A549 (cell line): ENCODE data around the gene KIF5C.

ENCODE experiments used
- ELK1 ChIP-seq: fragments of 150-350 bp; IDR thresholded peaks from 2 replicates; pipeline ENCODE4 v1.6.1; 2014; ENCODE audit warnings: low read depth, mild to moderate bottlenecking, low read length
- POLR2AphosphoS2 ChIP-seq: conservative IDR thresholded peaks from 2 replicates; pipeline ENCODE4 v1.6.1; 2012; ENCODE audit warnings: low read length, improper control_type of control experiment, inconsistent platforms
- ZSCAN20 ChIP-seq: fragments of 250-450 bp; sonication (Bioruptor Pico); IDR thresholded peaks from 2 replicates; pipeline ENCODE4 v1.8.0; 2022; ENCODE audit warnings: mild to moderate bottlenecking, moderate library complexity
- TF ChIP-seq, protein P1 (sequence below): fragments of >200 bp; sonication (Bioruptor Twin); formaldehyde crosslinking; IDR thresholded peaks from 3 replicates; pipeline ENCODE4 v1.5.1; 2016
- TF ChIP-seq, protein P2 (sequence below): fragments of 250-450 bp; sonication (Bioruptor Pico); IDR thresholded peaks from 2 replicates; pipeline ENCODE4 v1.5.0; 2021; ENCODE audit warnings: mild to moderate bottlenecking, moderate library complexity, borderline replicate concordance
- TF ChIP-seq, protein P3 (sequence below): fragments of 200-600 bp; sonication (generic); IDR thresholded peaks from 2 replicates; pipeline ENCODE4 v1.6.1; 2016; ENCODE audit warnings: antibody characterized with exemption, mild to moderate bottlenecking, moderate library complexity

DNA sequence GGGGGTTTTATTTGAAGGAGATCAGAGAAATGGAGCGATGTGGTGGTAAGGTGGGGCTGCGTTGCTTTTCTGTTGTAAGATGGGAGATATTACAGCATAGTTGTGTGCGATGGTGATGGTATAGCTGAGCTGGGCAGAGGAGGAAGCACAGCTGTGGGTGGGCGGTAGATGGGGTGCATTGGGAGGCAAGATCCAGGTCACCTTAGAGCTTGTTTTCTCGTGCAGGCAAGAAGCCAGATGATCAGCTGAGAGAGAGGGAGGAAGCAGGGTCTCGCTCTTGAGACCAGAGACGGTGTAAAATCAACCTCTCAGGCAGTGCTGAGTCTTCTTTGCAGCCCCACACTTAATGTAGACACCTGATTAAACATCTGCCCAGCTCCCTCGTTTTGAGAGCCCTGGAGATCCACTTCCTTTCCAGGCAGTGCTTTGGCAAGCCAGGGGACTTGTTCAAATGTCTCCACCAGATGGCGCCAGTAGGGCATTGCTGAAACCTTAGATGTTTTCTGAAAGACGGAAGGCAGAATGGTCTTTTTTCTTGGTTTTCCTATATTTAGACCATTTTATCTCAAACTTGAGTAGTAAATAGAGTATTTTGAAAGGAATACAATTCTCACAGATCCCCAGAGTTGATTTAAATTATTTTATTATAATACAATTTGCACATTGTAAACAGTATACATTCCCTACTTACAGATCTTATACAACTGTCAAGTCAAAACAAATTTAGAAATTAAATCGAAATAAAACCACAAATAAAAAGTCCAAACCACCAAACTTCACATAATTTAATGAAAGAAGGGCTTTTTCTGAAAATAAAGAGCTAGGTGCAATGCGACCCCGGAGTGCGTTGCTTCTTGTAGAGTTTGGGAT, 142.3 kb downstream of the KIF5C start:
- TF ChIP-seq, protein P1, sequence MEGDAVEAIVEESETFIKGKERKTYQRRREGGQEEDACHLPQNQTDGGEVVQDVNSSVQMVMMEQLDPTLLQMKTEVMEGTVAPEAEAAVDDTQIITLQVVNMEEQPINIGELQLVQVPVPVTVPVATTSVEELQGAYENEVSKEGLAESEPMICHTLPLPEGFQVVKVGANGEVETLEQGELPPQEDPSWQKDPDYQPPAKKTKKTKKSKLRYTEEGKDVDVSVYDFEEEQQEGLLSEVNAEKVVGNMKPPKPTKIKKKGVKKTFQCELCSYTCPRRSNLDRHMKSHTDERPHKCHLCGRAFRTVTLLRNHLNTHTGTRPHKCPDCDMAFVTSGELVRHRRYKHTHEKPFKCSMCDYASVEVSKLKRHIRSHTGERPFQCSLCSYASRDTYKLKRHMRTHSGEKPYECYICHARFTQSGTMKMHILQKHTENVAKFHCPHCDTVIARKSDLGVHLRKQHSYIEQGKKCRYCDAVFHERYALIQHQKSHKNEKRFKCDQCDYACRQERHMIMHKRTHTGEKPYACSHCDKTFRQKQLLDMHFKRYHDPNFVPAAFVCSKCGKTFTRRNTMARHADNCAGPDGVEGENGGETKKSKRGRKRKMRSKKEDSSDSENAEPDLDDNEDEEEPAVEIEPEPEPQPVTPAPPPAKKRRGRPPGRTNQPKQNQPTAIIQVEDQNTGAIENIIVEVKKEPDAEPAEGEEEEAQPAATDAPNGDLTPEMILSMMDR = peak; percentile 89
- no peak for TF ChIP-seq ZSCAN20 (CRISPR knock-in tag)
- TF ChIP-seq, protein P2, sequence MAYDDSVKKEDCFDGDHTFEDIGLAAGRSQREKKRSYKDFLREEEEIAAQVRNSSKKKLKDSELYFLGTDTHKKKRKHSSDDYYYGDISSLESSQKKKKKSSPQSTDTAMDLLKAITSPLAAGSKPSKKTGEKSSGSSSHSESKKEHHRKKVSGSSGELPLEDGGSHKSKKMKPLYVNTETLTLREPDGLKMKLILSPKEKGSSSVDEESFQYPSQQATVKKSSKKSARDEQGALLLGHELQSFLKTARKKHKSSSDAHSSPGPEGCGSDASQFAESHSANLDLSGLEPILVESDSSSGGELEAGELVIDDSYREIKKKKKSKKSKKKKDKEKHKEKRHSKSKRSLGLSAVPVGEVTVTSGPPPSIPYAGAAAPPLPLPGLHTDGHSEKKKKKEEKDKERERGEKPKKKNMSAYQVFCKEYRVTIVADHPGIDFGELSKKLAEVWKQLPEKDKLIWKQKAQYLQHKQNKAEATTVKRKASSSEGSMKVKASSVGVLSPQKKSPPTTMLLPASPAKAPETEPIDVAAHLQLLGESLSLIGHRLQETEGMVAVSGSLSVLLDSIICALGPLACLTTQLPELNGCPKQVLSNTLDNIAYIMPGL (CRISPR knock-in tag) = no peak
- TF ChIP-seq ELK1 = no peak
- TF ChIP-seq, protein P3, sequence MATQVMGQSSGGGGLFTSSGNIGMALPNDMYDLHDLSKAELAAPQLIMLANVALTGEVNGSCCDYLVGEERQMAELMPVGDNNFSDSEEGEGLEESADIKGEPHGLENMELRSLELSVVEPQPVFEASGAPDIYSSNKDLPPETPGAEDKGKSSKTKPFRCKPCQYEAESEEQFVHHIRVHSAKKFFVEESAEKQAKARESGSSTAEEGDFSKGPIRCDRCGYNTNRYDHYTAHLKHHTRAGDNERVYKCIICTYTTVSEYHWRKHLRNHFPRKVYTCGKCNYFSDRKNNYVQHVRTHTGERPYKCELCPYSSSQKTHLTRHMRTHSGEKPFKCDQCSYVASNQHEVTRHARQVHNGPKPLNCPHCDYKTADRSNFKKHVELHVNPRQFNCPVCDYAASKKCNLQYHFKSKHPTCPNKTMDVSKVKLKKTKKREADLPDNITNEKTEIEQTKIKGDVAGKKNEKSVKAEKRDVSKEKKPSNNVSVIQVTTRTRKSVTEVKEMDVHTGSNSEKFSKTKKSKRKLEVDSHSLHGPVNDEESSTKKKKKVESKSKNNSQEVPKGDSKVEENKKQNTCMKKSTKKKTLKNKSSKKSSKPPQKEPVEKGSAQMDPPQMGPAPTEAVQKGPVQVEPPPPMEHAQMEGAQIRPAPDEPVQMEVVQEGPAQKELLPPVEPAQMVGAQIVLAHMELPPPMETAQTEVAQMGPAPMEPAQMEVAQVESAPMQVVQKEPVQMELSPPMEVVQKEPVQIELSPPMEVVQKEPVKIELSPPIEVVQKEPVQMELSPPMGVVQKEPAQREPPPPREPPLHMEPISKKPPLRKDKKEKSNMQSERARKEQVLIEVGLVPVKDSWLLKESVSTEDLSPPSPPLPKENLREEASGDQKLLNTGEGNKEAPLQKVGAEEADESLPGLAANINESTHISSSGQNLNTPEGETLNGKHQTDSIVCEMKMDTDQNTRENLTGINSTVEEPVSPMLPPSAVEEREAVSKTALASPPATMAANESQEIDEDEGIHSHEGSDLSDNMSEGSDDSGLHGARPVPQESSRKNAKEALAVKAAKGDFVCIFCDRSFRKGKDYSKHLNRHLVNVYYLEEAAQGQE = no peak
- TF ChIP-seq POLR2AphosphoS2 = no peak
